HepG2 (cell line): Measurements from ENCODE around the gene ARFGEF2. TPM values are rescaled to one million over a fixed set of nuclear protein-coding genes. Genes with fewer than 3 reads are reported as not detected.
A peak's percentile ranks its signal among the peaks of the same experiment; 100 is the strongest.

ENCODE experiments used
- CBX5 ChIP-seq: sonication (generic); formaldehyde crosslinking; IDR thresholded peaks from 2 replicates; pipeline ENCODE4 v1.4.0; 2020; ENCODE audit warnings: missing genetic modification reagents, borderline replicate concordance
- KAT2B ChIP-seq: fragments of 150-350 bp; IDR thresholded peaks from 2 replicates; pipeline ENCODE4 v1.6.1; 2014; ENCODE audit warnings: low read depth, low read length, borderline replicate concordance
- MAFK ChIP-seq, 2 experiments: IDR thresholded peaks in 1 of 2; conservative IDR thresholded peaks in 1 of 2; 2 replicates each; pipeline ENCODE4 v1.6.1; 2011; ENCODE audit warnings: improper control_type of control experiment in 2 of 2, low read length in 2 of 2
- NFAT5 ChIP-seq: sonication (generic); formaldehyde crosslinking; IDR thresholded peaks from 2 replicates; pipeline ENCODE4 v1.4.0; 2020; ENCODE audit warnings: missing genetic modification reagents
- PBX3 ChIP-seq: sonication (generic); formaldehyde crosslinking; IDR thresholded peaks from 2 replicates; pipeline ENCODE4 v1.8.1; 2023; ENCODE audit warnings: missing genetic modification reagents, inconsistent platforms, borderline replicate concordance
- PPARG ChIP-seq: conservative IDR thresholded peaks from 2 replicates; pipeline ENCODE4 v1.6.1; 2016; ENCODE audit warnings: missing biosample characterization, missing genetic modification reagents
- TSC22D2 ChIP-seq: sonication (generic); formaldehyde crosslinking; IDR thresholded peaks from 2 replicates; pipeline ENCODE4 v1.5.1; 2020; ENCODE audit warnings: missing genetic modification reagents, mild to moderate bottlenecking, borderline replicate concordance
- XBP1 ChIP-seq: sonication (generic); formaldehyde crosslinking; IDR thresholded peaks from 2 replicates; pipeline ENCODE4 v1.5.0; 2020; ENCODE audit warnings: missing genetic modification reagents
- ZFP62 ChIP-seq: sonication (generic); formaldehyde crosslinking; IDR thresholded peaks from 2 replicates; pipeline ENCODE4 v1.4.0; 2020; ENCODE audit warnings: missing genetic modification reagents
- ZFYVE20 ChIP-seq: sonication (generic); formaldehyde crosslinking; IDR thresholded peaks from 2 replicates; pipeline ENCODE4 v1.8.0; 2023; ENCODE audit warnings: low read depth, mild to moderate bottlenecking, moderate library complexity, missing genetic modification reagents, borderline replicate concordance
- ZKSCAN5 ChIP-seq: sonication (generic); formaldehyde crosslinking; IDR thresholded peaks from 2 replicates; pipeline ENCODE4 v1.5.1; 2020; ENCODE audit warnings: mild to moderate bottlenecking, missing genetic modification reagents
- ZMYM3 ChIP-seq: sonication (generic); formaldehyde crosslinking; IDR thresholded peaks from 2 replicates; pipeline ENCODE4 v1.5.1; 2020; ENCODE audit warnings: mild to moderate bottlenecking, missing genetic modification reagents
- ZNF124 ChIP-seq: sonication (generic); formaldehyde crosslinking; IDR thresholded peaks from 2 replicates; pipeline ENCODE4 v1.4.0; 2020; ENCODE audit warnings: missing genetic modification reagents
- ZNF563 ChIP-seq: sonication (generic); formaldehyde crosslinking; IDR thresholded peaks from 2 replicates; pipeline ENCODE4 v1.8.0; 2022; ENCODE audit warnings: mild to moderate bottlenecking, moderate library complexity, missing genetic modification reagents
- ZNF792 ChIP-seq: IDR thresholded peaks from 2 replicates; pipeline ENCODE4 v1.6.1; 2016
- polyA plus RNA-seq, 8 experiments: library from polyadenylated mRNA; depleted of rRNA in 3 of 8; stranded (reverse) in 7 of 8; unstranded in 1 of 8; fragments of >200 nt; fragmentation: Illumina TruSeq in 4 of 8; extraction: Trizol in 4 of 8; gene quantifications; 2 replicates each; pipeline versions ENCODE4 v1.2.1 to v1.2.3, GENCODE V29; 2011 to 2016; ENCODE audit warnings: low read depth in 4 of 8, missing spikeins in 1 of 8, mixed read lengths in 1 of 8; ENCODE audit not compliant: insufficient read depth in 1 of 8
- total RNA-seq, 5 experiments: library from RNA; depleted of rRNA; stranded (reverse); fragments of >200 nt; fragmentation: Illumina TruSeq; extraction: Trizol; gene quantifications; 2 replicates each; pipeline ENCODE4 v1.2.3, GENCODE V29; 2016; ENCODE audit warnings: low read depth in 1 of 5
- TF ChIP-seq, protein P1 (sequence below): sonication (generic); formaldehyde crosslinking; conservative IDR thresholded peaks from 2 replicates; pipeline ENCODE4 v1.8.0; 2022; ENCODE audit warnings: mild to moderate bottlenecking, moderate library complexity, missing genetic modification reagents
- TF ChIP-seq, protein P2 (sequence below): fragments of 450-650 bp; IDR thresholded peaks from 2 replicates; pipeline ENCODE4 v1.6.1; 2017

ARFGEF2 gene
- total and polyA plus RNA-seq, 2 of the 13 experiments (the other 11 are each of a cell fraction or from before 2014, with no cell fraction given): 44.0 to 60.8 TPM

GRCh38 chr20:49046087-49046900 is 124.8 kb downstream of the ARFGEF2 start, which contains the start of gene CSE1L (continued):
- TF ChIP-seq PBX3 (CRISPR knock-in tag) (peak; percentile 91), ZNF124 (peak; percentile 53), CBX5 (CRISPR knock-in tag) (peak; percentile 68), ZKSCAN5 (0 out of 2 replicates have a peak, but pooled peaks have one; percentile 59), PPARG (0 out of 2 replicates have a peak, but pooled peaks have one; percentile 15), ZNF563 (CRISPR knock-in tag) (peak; percentile 96), MAFK (conservative IDR thresholded peaks at IDR 0.05 in 1 of 2, IDR thresholded peaks at IDR 0.05 in 1 of 2; ENCODE audit: low read length in 2 of 2) (no peak), ZMYM3 (CRISPR knock-in tag) (no peak), XBP1 (CRISPR knock-in tag) (peak; percentile 60; the same call in 1 of the 2 replicates), KAT2B (no peak), ZNF792 (CRISPR knock-in tag) (peak; percentile 49), NFAT5 (peak; percentile 94), ZFP62 (CRISPR knock-in tag) (peak; percentile 95), TSC22D2 (peak; percentile 86), ZFYVE20 (0 out of 2 replicates have a peak, but pooled peaks have one; percentile 94)
- TF ChIP-seq, protein P1, sequence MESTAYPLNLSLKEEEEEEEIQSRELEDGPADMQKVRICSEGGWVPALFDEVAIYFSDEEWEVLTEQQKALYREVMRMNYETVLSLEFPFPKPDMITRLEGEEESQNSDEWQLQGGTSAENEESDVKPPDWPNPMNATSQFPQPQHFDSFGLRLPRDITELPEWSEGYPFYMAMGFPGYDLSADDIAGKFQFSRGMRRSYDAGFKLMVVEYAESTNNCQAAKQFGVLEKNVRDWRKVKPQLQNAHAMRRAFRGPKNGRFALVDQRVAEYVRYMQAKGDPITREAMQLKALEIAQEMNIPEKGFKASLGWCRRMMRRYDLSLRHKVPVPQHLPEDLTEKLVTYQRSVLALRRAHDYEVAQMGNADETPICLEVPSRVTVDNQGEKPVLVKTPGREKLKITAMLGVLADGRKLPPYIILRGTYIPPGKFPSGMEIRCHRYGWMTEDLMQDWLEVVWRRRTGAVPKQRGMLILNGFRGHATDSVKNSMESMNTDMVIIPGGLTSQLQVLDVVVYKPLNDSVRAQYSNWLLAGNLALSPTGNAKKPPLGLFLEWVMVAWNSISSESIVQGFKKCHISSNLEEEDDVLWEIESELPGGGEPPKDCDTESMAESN (CRISPR knock-in tag): peak; percentile 96
- TF ChIP-seq, protein P2, sequence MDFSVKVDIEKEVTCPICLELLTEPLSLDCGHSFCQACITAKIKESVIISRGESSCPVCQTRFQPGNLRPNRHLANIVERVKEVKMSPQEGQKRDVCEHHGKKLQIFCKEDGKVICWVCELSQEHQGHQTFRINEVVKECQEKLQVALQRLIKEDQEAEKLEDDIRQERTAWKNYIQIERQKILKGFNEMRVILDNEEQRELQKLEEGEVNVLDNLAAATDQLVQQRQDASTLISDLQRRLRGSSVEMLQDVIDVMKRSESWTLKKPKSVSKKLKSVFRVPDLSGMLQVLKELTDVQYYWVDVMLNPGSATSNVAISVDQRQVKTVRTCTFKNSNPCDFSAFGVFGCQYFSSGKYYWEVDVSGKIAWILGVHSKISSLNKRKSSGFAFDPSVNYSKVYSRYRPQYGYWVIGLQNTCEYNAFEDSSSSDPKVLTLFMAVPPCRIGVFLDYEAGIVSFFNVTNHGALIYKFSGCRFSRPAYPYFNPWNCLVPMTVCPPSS: no peak
